ENCODE results near the gene MRPL37.
"Not testable (repeated sequence)": the region's sequence is repeated elsewhere in the genome, so short reads cannot be mapped to it uniquely, and the experiment has no call there.

The MRPL37 gene

DNA sequence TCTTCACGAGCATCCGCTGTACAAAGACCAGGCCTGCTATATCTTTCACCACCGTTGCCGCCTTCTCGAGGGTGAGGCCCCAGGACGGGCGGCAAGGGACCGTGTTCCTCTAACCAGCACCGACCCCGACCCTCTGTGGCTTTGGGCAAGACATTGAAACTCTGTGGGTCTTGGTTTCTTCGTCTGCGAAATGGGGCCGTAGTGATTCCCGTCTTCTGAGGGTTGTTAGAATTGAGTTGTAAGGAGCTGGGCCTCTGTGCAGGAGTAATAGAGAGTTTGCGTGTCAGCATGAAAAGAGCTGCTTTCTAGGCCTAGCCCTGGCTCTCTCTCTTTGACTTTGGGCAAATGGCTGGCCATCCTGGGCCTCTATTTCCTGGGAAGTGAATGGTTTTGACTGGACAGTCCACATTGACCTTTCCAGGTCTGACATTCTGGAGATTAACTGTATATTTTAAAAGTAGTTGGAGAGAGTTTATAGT is 591 bp downstream of the MRPL37 start:
- DNase-seq (ENCODE audit: low read depth): no peak

DNA sequence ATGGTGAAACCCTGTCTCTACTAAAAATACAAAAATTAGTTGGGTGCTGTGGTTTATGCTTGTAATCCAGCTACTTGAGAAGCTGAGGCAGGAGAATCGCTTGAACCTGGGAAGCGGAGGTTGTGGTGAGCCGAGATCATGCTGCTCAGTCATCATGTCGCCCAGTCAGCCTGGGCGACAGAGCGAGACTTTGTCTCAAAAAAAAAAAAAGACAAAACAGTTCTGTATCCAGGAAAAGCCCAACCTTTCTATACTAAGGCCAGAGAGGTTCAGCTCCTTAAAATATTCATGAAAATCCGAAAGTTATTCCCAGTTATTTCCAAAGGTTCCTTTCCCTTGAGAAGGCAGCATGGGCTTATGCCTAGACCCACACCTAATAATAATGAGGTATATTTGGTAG is 4.2 kb downstream of the MRPL37 start:
- no peak overlapping the region for H3K4me3 ChIP-seq (ENCODE audit: low read depth, low read length)
- no peak for DNase-seq (ENCODE audit: low read depth)
- TF ChIP-seq, protein P1, sequence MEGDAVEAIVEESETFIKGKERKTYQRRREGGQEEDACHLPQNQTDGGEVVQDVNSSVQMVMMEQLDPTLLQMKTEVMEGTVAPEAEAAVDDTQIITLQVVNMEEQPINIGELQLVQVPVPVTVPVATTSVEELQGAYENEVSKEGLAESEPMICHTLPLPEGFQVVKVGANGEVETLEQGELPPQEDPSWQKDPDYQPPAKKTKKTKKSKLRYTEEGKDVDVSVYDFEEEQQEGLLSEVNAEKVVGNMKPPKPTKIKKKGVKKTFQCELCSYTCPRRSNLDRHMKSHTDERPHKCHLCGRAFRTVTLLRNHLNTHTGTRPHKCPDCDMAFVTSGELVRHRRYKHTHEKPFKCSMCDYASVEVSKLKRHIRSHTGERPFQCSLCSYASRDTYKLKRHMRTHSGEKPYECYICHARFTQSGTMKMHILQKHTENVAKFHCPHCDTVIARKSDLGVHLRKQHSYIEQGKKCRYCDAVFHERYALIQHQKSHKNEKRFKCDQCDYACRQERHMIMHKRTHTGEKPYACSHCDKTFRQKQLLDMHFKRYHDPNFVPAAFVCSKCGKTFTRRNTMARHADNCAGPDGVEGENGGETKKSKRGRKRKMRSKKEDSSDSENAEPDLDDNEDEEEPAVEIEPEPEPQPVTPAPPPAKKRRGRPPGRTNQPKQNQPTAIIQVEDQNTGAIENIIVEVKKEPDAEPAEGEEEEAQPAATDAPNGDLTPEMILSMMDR (IDR thresholded peaks at IDR 0.05; ENCODE audit: low read depth, low read length, missing control alignments): no peak

More for the DNA sequence above, 591 bp downstream of the MRPL37 start:
- TF ChIP-seq, protein P1 (IDR thresholded peaks at IDR 0.05; ENCODE audit: low read depth, low read length, missing control alignments): no peak
- peak overlapping the region; percentile 72 for H3K4me3 ChIP-seq (ENCODE audit: low read depth, low read length)

DNA sequence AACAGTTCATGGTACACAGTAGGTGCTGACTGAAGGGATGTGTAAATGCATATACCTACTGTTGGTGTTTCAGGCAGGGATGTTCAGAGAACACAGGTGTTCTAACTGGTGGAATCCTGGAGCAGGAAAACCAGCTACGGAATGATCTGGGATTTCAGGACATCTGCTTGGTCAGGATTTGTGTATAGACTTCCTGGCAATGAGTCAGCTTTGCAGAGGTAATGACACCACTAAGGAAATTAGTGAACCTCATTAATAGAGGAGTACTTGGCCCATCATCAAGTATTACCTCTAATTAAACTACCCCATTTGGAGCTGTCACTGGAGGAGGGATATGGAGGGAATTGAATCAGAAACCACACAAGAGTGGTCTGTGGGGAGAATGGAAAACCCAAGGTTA is 7.3 kb downstream of the MRPL37 start:
- TF ChIP-seq, protein P1 (IDR thresholded peaks at IDR 0.05; ENCODE audit: low read depth, low read length, missing control alignments): no peak
- no peak for DNase-seq (ENCODE audit: low read depth)
- H3K4me3 ChIP-seq (ENCODE audit: low read depth, low read length): no peak overlapping the region

DNA sequence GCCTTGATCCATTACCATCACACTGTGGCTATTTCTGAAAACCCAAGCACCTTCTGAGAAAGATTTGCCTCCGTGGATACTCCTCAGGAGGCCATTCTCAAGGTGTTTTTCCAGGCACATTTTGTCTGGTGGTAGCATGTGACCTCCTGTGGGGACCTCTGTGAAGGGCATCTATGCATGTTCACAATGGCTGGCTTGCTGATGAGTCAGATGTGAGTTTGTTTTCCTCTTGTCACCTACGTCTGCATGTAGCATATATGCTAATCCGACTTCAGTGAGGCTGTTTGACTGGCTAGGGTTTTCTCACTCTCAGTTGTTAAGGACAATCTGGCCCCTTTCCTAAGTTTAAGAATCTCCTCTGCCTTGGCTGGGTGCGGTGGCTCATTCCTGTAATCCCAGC is 7.9 kb downstream of the MRPL37 start:
- not testable (repeated sequence) for H3K4me3 ChIP-seq (ENCODE audit: low read depth, low read length); DNase-seq (ENCODE audit: low read depth)

DNA sequence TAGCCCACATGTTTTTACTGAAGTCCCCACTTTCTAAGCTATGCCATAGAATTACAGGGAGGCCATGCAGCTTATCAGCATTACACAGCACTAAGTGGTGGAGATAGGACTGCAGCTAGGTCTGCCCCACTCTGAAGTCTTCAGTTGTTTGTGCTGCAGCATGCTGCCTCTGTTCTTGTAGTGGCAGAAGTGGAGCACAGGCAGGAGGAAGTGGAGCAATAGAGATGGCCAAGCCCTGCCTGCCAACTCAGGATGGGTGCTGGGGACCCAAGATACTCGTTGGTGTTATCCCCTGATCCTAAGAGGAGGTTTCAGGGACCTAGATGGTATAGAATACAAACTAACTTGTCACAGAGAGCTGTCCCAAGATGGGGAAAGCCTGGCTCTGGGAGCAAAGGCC is 12.9 kb downstream of the MRPL37 start:
- TF ChIP-seq, protein P1 (IDR thresholded peaks at IDR 0.05; ENCODE audit: low read depth, low read length, missing control alignments): no peak
- no peak overlapping the region for H3K4me3 ChIP-seq (ENCODE audit: low read depth, low read length)
- no peak for DNase-seq (ENCODE audit: low read depth)

DNA sequence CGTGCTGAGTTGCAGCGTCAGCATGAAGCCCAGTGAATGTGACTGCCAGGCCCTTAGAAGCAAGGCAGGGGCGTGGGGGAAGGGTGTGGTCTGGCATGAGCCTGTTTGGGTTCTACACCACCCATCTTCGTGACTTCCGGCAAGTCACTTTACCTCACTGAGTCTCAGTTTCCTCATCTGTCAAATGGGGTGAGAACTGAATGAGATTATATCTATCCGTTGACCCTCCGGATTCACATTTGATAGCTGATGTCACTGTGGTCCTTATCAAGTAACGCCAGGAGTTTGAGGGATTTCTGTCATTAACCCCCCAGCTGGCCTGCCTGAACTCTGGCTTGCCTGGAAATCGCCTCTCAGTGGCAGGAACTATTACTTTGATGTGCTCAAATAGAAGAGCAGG is 15.6 kb downstream of the MRPL37 start:
- DNase-seq (ENCODE audit: low read depth): no peak
- TF ChIP-seq, protein P1 (IDR thresholded peaks at IDR 0.05; ENCODE audit: low read depth, low read length, missing control alignments): no peak

DNA sequence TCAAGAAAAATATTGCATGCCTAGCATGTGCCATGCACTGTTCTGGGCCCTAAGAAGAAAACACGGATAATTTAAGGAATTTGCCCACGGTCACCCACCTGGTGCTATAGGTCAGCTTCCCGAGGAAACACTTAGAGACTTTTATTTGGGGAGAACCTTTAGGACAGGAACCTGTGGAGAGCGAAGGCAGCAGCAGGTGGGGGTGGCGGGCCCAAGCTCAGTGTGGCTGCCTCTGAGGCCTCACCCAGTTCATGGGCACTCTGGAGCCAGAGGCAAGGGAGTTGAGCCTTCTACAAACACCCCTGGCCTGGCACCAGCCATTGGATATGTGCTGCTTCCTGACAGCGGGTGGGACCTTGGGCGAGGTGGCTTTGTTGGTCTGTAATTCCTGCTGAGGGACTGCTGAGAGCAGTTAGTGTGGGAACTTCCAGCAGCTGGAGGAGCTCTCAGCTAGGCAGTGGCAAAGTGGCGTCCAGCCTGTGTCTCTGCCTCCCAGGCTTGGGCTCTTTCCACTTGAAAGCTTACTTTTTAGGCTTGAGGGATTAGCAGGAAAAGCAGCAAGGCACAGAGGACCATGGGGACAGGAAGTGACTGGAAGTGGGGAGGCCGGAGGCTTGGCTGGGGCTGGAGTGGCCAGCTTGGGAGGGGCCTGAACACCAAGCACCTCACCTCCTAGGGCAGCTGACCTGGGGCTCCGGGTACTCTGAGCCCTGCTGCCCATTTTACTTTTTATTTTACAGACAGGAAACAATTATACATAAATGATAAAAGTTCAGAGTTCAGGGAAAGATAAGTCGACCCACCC is 19.1 kb downstream of the MRPL37 start:
- no peak for DNase-seq (ENCODE audit: low read depth)
- TF ChIP-seq, protein P1 (IDR thresholded peaks at IDR 0.05; ENCODE audit: low read depth, low read length, missing control alignments): no peak
- H3K4me3 ChIP-seq (ENCODE audit: low read depth, low read length): no peak overlapping the region

More for the DNA sequence above, 15.6 kb downstream of the MRPL37 start:
- no peak overlapping the region for H3K4me3 ChIP-seq (ENCODE audit: low read depth, low read length)
